WTC11 (cell line): Measurements from ENCODE around the gene MEIS1. TPM values are rescaled to one million over a fixed set of nuclear protein-coding genes. Genes with fewer than 3 reads are reported as not detected.
A peak's percentile ranks its signal among the peaks of the same experiment; 100 is the strongest.

Source experiments
- ATAC-seq: fragments of 200-7000 bp; cut with Tn5 transposase; 2 replicates; pipeline ENCODE4 v1.10.0; 2021; ENCODE audit warnings: mild to moderate bottlenecking, moderate library complexity
- CTCF ChIA-PET: fragments of 300-600 bp; sonication (Branson Sonifier 250); formaldehyde crosslinking; loops from one replicate; lab custom pipeline; 2021; ENCODE audit warnings: antibody characterized with exemption; lab: Charles Lee
- POLR2A ChIA-PET: fragments of 350-600 bp; sonication (Branson Sonifier 250); formaldehyde crosslinking; loops from one replicate; lab custom pipeline; 2021; ENCODE audit warnings: antibody characterized with exemption; lab: Charles Lee
- DNase-seq: peaks from one replicate; pipeline ENCODE4 v3.0.0; 2021; ENCODE audit warnings: low spot score
- H3K27ac Mint-ChIP-seq: 2 replicates; pipeline ENCODE4 v1.8.0; 2021; ENCODE audit warnings: mixed read lengths
- H3K27me3 Mint-ChIP-seq: 2 replicates; pipeline ENCODE4 v1.8.0; 2021; ENCODE audit warnings: low read depth, mild to moderate bottlenecking, moderate library complexity, mixed read lengths
- H3K36me3 Mint-ChIP-seq: 2 replicates; pipeline ENCODE4 v1.8.0; 2021; ENCODE audit warnings: mixed read lengths
- H3K4me1 Mint-ChIP-seq: 2 replicates; pipeline ENCODE4 v1.8.0; 2022; ENCODE audit warnings: mixed read lengths
- H3K4me3 Mint-ChIP-seq: 2 replicates; pipeline ENCODE4 v1.8.0; 2021; ENCODE audit warnings: mild to moderate bottlenecking, moderate library complexity, mixed read lengths
- H3K9me3 Mint-ChIP-seq: 2 replicates; pipeline ENCODE4 v1.8.0; 2021; ENCODE audit warnings: mixed read lengths
- CREB1 ChIP-seq: sonication (generic); formaldehyde crosslinking; IDR thresholded peaks from 2 replicates; pipeline ENCODE4 v1.8.0; 2023; ENCODE audit warnings: mild to moderate bottlenecking, missing genetic modification reagents
- FOXJ3 ChIP-seq: sonication (generic); formaldehyde crosslinking; IDR thresholded peaks from 2 replicates; pipeline ENCODE4 v1.9.0; 2021; ENCODE audit warnings: missing genetic modification reagents, mild to moderate bottlenecking, borderline replicate concordance
- FOXK1 ChIP-seq: sonication (generic); formaldehyde crosslinking; IDR thresholded peaks from 2 replicates; pipeline ENCODE4 v1.8.0; 2022; ENCODE audit warnings: mild to moderate bottlenecking, moderate library complexity, missing genetic modification reagents
- GRHL2 ChIP-seq: fragments of 250-450 bp; sonication (Bioruptor Pico); IDR thresholded peaks from 2 replicates; pipeline ENCODE4 v1.8.0; 2022; ENCODE audit warnings: mild to moderate bottlenecking, moderate library complexity; ENCODE audit not compliant: insufficient replicate concordance, severe bottlenecking
- GTF2I ChIP-seq: fragments of 250-450 bp; sonication (Bioruptor Pico); conservative IDR thresholded peaks from 2 replicates; pipeline ENCODE4 v1.4.0; 2021; ENCODE audit warnings: mild to moderate bottlenecking
- HMGA2 ChIP-seq: fragments of 250-450 bp; sonication (Bioruptor Pico); IDR thresholded peaks from 2 replicates; pipeline ENCODE4 v1.4.0; 2021; ENCODE audit warnings: mild to moderate bottlenecking, moderate library complexity
- MXD4 ChIP-seq: fragments of 250-450 bp; sonication (Bioruptor Pico); IDR thresholded peaks from 2 replicates; pipeline ENCODE4 v1.8.0; 2021; ENCODE audit warnings: mild to moderate bottlenecking, moderate library complexity, borderline replicate concordance
- NFATC4 ChIP-seq: fragments of 250-450 bp; sonication (Bioruptor Pico); IDR thresholded peaks from 2 replicates; pipeline ENCODE4 v1.9.0; 2021; ENCODE audit warnings: mild to moderate bottlenecking
- NR3C1 ChIP-seq: sonication (generic); formaldehyde crosslinking; conservative IDR thresholded peaks from 2 replicates; pipeline ENCODE4 v1.8.1; 2023; ENCODE audit warnings: low read depth, mild to moderate bottlenecking, missing genetic modification reagents
- OVOL2 ChIP-seq: fragments of 250-450 bp; sonication (Bioruptor Pico); IDR thresholded peaks from 2 replicates; pipeline ENCODE4 v1.9.0; 2021; ENCODE audit warnings: mild to moderate bottlenecking, borderline replicate concordance
- SP1 ChIP-seq: sonication (generic); formaldehyde crosslinking; conservative IDR thresholded peaks from 2 replicates; pipeline ENCODE4 v1.8.1; 2022; ENCODE audit warnings: missing genetic modification reagents
- TP53 ChIP-seq: sonication (generic); formaldehyde crosslinking; IDR thresholded peaks from 2 replicates; pipeline ENCODE4 v1.8.1; 2023; ENCODE audit warnings: mild to moderate bottlenecking, missing genetic modification reagents
- ZNF138 ChIP-seq: sonication (generic); formaldehyde crosslinking; conservative IDR thresholded peaks from 2 replicates; pipeline ENCODE4 v1.8.1; 2022; ENCODE audit warnings: mild to moderate bottlenecking, moderate library complexity, missing genetic modification reagents
- ZNF263 ChIP-seq: sonication (generic); formaldehyde crosslinking; IDR thresholded peaks from 2 replicates; pipeline ENCODE4 v1.8.1; 2022; ENCODE audit warnings: low read depth, mild to moderate bottlenecking, moderate library complexity, missing genetic modification reagents
- ZNF396 ChIP-seq: fragments of 250-450 bp; sonication (Bioruptor Pico); IDR thresholded peaks from 2 replicates; pipeline ENCODE4 v1.8.0; 2021; ENCODE audit warnings: mild to moderate bottlenecking, moderate library complexity, borderline replicate concordance
- total RNA-seq: library from RNA; stranded (reverse); gene quantifications from 3 replicates; pipeline ENCODE4 v1.2.3, GENCODE V29; 2021
- TF ChIP-seq, protein P1 (sequence below): fragments of 200-600 bp; IDR thresholded peaks from 2 replicates; pipeline ENCODE4 v1.8.0; 2022; ENCODE audit warnings: antibody characterized with exemption
- TF ChIP-seq, protein P2 (sequence below): fragments of 250-450 bp; sonication (Bioruptor Pico); IDR thresholded peaks from 2 replicates; pipeline ENCODE4 v1.8.0; 2021; ENCODE audit warnings: mild to moderate bottlenecking
- TF ChIP-seq, protein P3 (sequence below): sonication (generic); formaldehyde crosslinking; IDR thresholded peaks from 2 replicates; pipeline ENCODE4 v1.8.1; 2022; ENCODE audit warnings: mild to moderate bottlenecking, missing genetic modification reagents, moderate library complexity, borderline replicate concordance
- TF ChIP-seq, protein P4 (sequence below): sonication (generic); formaldehyde crosslinking; IDR thresholded peaks from 2 replicates; pipeline ENCODE4 v1.8.1; 2023; ENCODE audit warnings: mild to moderate bottlenecking, missing genetic modification reagents
- TF ChIP-seq, protein P5 (sequence below): sonication (generic); formaldehyde crosslinking; IDR thresholded peaks from 2 replicates; pipeline ENCODE4 v1.8.0; 2022; ENCODE audit warnings: mild to moderate bottlenecking, missing genetic modification reagents
- TF ChIP-seq, protein P6 (sequence below): sonication (generic); formaldehyde crosslinking; IDR thresholded peaks from 2 replicates; pipeline ENCODE4 v1.8.0; 2022; ENCODE audit warnings: mild to moderate bottlenecking, missing genetic modification reagents

Gene MEIS1
- total RNA-seq, 1 experiment from 2014 or later = 0.48 TPM

DNA sequence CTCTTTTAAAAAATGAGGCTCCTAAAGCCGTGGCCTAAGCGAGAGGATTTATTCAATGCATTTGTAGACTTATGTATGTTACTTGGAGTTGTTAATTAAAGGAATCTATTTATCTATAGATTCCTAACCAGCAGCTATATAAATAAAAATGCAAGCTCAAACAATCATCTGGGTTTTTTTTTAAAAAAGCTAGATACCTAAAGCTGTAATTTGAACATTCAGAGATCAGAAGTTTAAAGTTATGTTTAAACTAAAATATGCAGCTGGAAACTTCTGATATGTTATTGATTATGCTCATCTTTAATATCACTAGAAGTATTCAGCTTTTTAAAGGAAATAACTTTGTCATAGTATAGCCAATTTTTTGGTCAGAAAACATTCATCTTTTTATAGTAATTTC lies 1.0 kb downstream of the MEIS1 start (continued):
- TF ChIP-seq FOXK1 (CRISPR knock-in tag) = no peak

DNA sequence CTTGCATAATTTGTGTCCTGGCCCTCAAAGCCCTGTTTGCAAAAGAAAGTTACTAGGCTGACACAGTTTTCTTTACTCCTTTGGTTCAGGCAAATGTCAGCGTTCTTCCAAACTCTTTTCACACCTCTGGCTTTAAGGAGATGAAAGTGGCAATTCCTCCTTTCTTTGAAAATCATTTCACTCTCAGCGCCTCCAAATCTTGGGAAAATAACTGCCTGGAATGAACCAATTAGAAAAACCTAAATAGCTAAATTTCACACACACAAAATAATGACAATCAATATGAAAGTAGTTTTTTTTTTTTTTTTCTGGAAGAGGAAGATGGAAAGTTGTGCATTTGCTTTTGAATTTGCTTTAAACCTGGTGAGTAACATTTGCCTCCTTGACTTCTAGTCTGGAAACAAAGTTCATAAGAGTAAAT lies 1.7 kb downstream of the MEIS1 start:
- H3K4me1 Mint-ChIP-seq = peaks cover 70% of the 10 kb centered on the region
- POLR2A ChIA-PET = no interaction called here
- H3K27ac Mint-ChIP-seq = no peak overlapping the region

DNA sequence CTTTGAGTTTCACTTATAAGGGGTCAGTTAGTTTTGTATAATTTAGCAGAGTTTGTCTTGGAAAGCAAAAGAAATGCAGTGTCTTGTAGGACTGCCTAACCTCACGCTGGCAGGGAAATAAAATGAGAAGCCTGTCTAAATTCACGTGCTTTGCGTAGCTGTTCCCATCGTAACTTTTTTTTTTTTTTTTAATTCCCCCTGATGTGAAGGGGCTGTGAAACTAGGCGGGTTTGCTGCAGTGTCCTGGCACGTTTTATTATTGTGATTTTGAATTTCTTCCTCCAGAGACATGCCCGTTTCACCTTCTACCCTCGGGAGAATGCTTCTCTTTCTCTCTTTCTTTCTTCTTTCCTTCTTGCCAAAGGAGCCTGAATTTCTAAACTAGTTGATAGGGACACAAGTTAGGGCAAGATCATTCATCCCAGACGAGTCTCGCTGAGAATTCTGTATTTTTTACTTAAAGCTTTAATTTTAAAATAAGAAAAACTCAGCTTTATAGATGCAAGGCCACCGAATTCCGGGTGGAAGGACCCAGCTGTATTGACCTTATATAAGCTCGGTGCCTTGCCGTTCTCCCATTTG lies 2.3 kb downstream of the MEIS1 start:
- TF ChIP-seq TP53 = no peak
- TF ChIP-seq, all 79 proteins: peak for 0
- ChIA-PET CTCF (interaction anchor here (0.7 to 5.8 kb wide), 5 partner anchors 8 to 1404 kb away, joined by 3 to 37 read pairs (median 4); no protein-coding TSS in a partner anchor), POLR2A (no interaction called here)
- Mint-ChIP-seq H3K9me3 (no peaks in the 10 kb centered on the region), H3K4me3 (no peak overlapping the region), H3K4me1 (peaks cover 68% of the 10 kb centered on the region), H3K27me3 (peaks cover 100% of the 10 kb centered on the region), H3K27ac (no peak overlapping the region), H3K36me3 (no peaks in the 10 kb centered on the region)
- ATAC-seq (no peak), DNase-seq (no peak)

More for the DNA sequence above, 1.7 kb downstream of the MEIS1 start:
- ATAC-seq (no peak), DNase-seq (no peak)
- no peak overlapping the region for H3K4me3 Mint-ChIP-seq
- H3K27me3 Mint-ChIP-seq = peaks cover 100% of the 10 kb centered on the region
- TF ChIP-seq NR3C1 = no peak
- TF ChIP-seq ZNF138 = no peak
- TF ChIP-seq GTF2I (CRISPR knock-in tag) = no peak
- TF ChIP-seq OVOL2 (CRISPR knock-in tag) = no peak
- CTCF ChIA-PET = interaction anchor here (0.7 to 5.8 kb wide), 5 partner anchors 9 to 1404 kb away, joined by 3 to 81 read pairs (median 8); no protein-coding TSS in a partner anchor
- no peaks in the 10 kb centered on the region for H3K9me3 Mint-ChIP-seq
- no peaks in the 10 kb centered on the region for H3K36me3 Mint-ChIP-seq

DNA sequence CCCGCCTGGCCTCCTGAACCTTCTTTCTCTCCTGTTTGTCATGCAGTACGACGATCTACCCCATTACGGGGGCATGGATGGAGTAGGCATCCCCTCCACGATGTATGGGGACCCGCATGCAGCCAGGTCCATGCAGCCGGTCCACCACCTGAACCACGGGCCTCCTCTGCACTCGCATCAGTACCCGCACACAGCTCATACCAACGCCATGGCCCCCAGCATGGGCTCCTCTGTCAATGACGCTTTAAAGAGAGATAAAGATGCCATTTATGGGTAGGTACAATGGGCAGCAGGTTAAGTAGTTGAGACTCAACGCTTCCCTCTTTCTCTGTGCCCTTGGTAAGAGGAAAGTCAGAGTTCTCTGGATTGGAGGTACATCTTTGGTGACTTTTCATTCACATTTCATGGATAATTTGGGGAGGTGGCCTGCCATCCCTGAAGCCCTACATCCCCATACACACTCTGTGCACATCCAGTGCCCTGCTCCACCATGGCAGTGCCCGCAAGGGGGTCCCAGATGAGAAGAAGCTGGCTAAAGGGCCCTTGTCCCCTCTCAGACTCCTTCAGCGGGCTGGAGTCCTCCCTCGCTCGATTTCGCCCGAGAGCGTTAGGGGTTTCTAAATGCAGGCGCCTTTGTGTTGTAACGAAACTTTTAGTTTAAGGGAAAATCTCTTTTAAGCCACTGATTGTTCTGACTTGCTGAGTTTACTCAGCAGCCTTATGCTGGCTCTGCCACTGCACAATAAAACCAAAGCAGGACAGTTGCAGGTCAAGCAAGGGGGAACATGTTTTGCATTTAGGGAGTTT lies 3.0 kb downstream of the MEIS1 start:
- Mint-ChIP-seq H3K9me3 (no peaks in the 10 kb centered on the region), H3K27ac (no peak overlapping the region), H3K4me1 (peaks cover 69% of the 10 kb centered on the region), H3K36me3 (no peaks in the 10 kb centered on the region), H3K4me3 (peak overlapping the region; percentile 52), H3K27me3 (peaks cover 100% of the 10 kb centered on the region)
- DNase-seq (no peak), ATAC-seq (no peak)
- ChIA-PET CTCF (interaction anchor here (1.0 to 1.8 kb wide), 2 partner anchors 60 to 138 kb away, joined by 3 to 8 read pairs; no protein-coding TSS in a partner anchor), POLR2A (no interaction called here)
- no peak for TF ChIP-seq HMGA2
- no peak for TF ChIP-seq FOXJ3
- TF ChIP-seq, protein P1, sequence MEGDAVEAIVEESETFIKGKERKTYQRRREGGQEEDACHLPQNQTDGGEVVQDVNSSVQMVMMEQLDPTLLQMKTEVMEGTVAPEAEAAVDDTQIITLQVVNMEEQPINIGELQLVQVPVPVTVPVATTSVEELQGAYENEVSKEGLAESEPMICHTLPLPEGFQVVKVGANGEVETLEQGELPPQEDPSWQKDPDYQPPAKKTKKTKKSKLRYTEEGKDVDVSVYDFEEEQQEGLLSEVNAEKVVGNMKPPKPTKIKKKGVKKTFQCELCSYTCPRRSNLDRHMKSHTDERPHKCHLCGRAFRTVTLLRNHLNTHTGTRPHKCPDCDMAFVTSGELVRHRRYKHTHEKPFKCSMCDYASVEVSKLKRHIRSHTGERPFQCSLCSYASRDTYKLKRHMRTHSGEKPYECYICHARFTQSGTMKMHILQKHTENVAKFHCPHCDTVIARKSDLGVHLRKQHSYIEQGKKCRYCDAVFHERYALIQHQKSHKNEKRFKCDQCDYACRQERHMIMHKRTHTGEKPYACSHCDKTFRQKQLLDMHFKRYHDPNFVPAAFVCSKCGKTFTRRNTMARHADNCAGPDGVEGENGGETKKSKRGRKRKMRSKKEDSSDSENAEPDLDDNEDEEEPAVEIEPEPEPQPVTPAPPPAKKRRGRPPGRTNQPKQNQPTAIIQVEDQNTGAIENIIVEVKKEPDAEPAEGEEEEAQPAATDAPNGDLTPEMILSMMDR = no peak
- TF ChIP-seq, protein P2, sequence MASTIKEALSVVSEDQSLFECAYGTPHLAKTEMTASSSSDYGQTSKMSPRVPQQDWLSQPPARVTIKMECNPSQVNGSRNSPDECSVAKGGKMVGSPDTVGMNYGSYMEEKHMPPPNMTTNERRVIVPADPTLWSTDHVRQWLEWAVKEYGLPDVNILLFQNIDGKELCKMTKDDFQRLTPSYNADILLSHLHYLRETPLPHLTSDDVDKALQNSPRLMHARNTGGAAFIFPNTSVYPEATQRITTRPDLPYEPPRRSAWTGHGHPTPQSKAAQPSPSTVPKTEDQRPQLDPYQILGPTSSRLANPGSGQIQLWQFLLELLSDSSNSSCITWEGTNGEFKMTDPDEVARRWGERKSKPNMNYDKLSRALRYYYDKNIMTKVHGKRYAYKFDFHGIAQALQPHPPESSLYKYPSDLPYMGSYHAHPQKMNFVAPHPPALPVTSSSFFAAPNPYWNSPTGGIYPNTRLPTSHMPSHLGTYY (CRISPR knock-in tag) = no peak
- TF ChIP-seq, protein P3, sequence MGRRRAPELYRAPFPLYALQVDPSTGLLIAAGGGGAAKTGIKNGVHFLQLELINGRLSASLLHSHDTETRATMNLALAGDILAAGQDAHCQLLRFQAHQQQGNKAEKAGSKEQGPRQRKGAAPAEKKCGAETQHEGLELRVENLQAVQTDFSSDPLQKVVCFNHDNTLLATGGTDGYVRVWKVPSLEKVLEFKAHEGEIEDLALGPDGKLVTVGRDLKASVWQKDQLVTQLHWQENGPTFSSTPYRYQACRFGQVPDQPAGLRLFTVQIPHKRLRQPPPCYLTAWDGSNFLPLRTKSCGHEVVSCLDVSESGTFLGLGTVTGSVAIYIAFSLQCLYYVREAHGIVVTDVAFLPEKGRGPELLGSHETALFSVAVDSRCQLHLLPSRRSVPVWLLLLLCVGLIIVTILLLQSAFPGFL (CRISPR knock-in tag) = no peak
- TF ChIP-seq MXD4 = no peak
- TF ChIP-seq SP1 (CRISPR knock-in tag) = no peak
- no peak for TF ChIP-seq ZNF396 (CRISPR knock-in tag)
- no peak for TF ChIP-seq ZNF263 (CRISPR knock-in tag)
- TF ChIP-seq, protein P4, sequence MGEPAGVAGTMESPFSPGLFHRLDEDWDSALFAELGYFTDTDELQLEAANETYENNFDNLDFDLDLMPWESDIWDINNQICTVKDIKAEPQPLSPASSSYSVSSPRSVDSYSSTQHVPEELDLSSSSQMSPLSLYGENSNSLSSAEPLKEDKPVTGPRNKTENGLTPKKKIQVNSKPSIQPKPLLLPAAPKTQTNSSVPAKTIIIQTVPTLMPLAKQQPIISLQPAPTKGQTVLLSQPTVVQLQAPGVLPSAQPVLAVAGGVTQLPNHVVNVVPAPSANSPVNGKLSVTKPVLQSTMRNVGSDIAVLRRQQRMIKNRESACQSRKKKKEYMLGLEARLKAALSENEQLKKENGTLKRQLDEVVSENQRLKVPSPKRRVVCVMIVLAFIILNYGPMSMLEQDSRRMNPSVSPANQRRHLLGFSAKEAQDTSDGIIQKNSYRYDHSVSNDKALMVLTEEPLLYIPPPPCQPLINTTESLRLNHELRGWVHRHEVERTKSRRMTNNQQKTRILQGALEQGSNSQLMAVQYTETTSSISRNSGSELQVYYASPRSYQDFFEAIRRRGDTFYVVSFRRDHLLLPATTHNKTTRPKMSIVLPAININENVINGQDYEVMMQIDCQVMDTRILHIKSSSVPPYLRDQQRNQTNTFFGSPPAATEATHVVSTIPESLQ (CRISPR knock-in tag) = no peak
- TF ChIP-seq, protein P5, sequence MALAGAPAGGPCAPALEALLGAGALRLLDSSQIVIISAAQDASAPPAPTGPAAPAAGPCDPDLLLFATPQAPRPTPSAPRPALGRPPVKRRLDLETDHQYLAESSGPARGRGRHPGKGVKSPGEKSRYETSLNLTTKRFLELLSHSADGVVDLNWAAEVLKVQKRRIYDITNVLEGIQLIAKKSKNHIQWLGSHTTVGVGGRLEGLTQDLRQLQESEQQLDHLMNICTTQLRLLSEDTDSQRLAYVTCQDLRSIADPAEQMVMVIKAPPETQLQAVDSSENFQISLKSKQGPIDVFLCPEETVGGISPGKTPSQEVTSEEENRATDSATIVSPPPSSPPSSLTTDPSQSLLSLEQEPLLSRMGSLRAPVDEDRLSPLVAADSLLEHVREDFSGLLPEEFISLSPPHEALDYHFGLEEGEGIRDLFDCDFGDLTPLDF (CRISPR knock-in tag) = no peak
- TF ChIP-seq GRHL2 (CRISPR knock-in tag) = no peak
- TF ChIP-seq, protein P6, sequence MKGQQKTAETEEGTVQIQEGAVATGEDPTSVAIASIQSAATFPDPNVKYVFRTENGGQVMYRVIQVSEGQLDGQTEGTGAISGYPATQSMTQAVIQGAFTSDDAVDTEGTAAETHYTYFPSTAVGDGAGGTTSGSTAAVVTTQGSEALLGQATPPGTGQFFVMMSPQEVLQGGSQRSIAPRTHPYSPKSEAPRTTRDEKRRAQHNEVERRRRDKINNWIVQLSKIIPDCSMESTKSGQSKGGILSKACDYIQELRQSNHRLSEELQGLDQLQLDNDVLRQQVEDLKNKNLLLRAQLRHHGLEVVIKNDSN (CRISPR knock-in tag) = no peak
- no peak for TF ChIP-seq NFATC4 (CRISPR knock-in tag)
- no peak for TF ChIP-seq CREB1 (CRISPR knock-in tag)
